ENCODE results near the gene TMEM131L.
"Not testable (repeated sequence)": the region's sequence is repeated elsewhere in the genome, so short reads cannot be mapped to it uniquely, and the experiment has no call there.

The TMEM131L gene

DNA sequence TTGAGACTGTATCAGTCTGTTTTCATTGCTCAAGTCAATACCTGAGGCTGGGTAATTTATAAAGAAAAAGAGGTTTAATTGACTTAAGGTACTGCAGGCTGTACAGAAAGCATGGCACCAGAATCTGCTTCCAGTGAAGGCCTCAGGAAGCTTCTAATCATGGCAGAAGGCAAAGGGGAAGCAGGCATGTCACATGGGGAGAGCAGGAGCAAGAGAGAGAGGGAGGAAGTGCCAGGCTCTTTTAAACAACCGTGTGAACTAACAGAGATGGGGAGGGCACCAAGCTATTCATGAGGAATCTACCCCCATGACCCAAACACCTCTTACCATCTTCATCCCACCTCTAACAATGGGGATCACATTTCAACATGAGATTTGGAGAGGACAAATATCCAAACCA lies 7.2 kb upstream of the TMEM131L start:
- no peak for TF ChIP-seq TAF1 (IDR thresholded peaks at IDR 0.05; ENCODE audit: low read depth, low read length)
- TF ChIP-seq PAX5 (IDR thresholded peaks at IDR 0.05; ENCODE audit: insufficient read depth, low read length, severe bottlenecking): no peak
- TF ChIP-seq POLR2A (IDR thresholded peaks at IDR 0.05; ENCODE audit: low read depth, low read length): no peak
- no peak for TF ChIP-seq POU2F2 (IDR thresholded peaks at IDR 0.05; ENCODE audit: low read depth, low read length)
- no peak for TF ChIP-seq POLR2AphosphoS5 (IDR thresholded peaks at IDR 0.05; ENCODE audit: low read depth, low read length)
- TF ChIP-seq SPI1 (IDR thresholded peaks at IDR 0.05; ENCODE audit: low read depth, low read length): no peak
- FAIRE-seq (no peak), DNase-seq (ENCODE audit: insufficient read length, low spot score) (no peak)

- FAIRE-seq; DNase-seq (ENCODE audit: insufficient read length, low spot score): not testable (repeated sequence)
Observed at GRCh38 chr4:153461549-153461948, 4.6 kb upstream of the TMEM131L start.

DNA sequence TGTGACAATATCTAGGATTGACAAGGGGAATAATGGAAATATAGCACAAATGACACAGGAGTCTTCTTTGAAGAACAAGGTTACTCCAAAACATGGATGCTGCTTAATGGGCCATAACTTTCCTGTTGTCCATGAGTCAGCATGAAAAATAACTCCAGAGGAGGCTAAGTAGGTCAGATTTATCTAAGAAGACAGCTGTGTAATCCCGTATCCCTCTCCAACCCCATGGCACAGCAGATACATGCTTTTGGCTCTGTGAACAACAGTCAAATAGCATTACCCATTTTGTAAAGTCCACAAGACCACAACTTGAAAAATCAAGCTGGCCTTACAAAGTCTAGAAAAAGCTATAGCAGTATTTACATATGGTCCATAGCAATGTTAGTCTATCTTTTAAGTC lies 2.1 kb upstream of the TMEM131L start:
- TF ChIP-seq POLR2AphosphoS5 (IDR thresholded peaks at IDR 0.05; ENCODE audit: low read depth, low read length): no peak
- no peak for TF ChIP-seq PAX5 (IDR thresholded peaks at IDR 0.05; ENCODE audit: insufficient read depth, low read length, severe bottlenecking)
- no peak for TF ChIP-seq SPI1 (IDR thresholded peaks at IDR 0.05; ENCODE audit: low read depth, low read length)
- TF ChIP-seq TAF1 (IDR thresholded peaks at IDR 0.05; ENCODE audit: low read depth, low read length): no peak
- TF ChIP-seq POU2F2 (IDR thresholded peaks at IDR 0.05; ENCODE audit: low read depth, low read length): no peak
- no peak for TF ChIP-seq POLR2A (IDR thresholded peaks at IDR 0.05; ENCODE audit: low read depth, low read length)
- FAIRE-seq (peak; percentile 5), DNase-seq (ENCODE audit: insufficient read length, low spot score) (no peak)

GRCh38 chr4:153465140-153465539 lies 1.0 kb upstream of the TMEM131L start:
- DNase-seq (ENCODE audit: insufficient read length, low spot score): no peak
- no peak for TF ChIP-seq SPI1 (IDR thresholded peaks at IDR 0.05; ENCODE audit: low read depth, low read length)
- no peak for TF ChIP-seq PAX5 (IDR thresholded peaks at IDR 0.05; ENCODE audit: insufficient read depth, low read length, severe bottlenecking)
- no peak for TF ChIP-seq POU2F2 (IDR thresholded peaks at IDR 0.05; ENCODE audit: low read depth, low read length)
- no peak for TF ChIP-seq POLR2AphosphoS5 (IDR thresholded peaks at IDR 0.05; ENCODE audit: low read depth, low read length)
- TF ChIP-seq POLR2A (IDR thresholded peaks at IDR 0.05; ENCODE audit: low read depth, low read length): no peak
- no peak for TF ChIP-seq TAF1 (IDR thresholded peaks at IDR 0.05; ENCODE audit: low read depth, low read length)
- FAIRE-seq: no peak

DNA sequence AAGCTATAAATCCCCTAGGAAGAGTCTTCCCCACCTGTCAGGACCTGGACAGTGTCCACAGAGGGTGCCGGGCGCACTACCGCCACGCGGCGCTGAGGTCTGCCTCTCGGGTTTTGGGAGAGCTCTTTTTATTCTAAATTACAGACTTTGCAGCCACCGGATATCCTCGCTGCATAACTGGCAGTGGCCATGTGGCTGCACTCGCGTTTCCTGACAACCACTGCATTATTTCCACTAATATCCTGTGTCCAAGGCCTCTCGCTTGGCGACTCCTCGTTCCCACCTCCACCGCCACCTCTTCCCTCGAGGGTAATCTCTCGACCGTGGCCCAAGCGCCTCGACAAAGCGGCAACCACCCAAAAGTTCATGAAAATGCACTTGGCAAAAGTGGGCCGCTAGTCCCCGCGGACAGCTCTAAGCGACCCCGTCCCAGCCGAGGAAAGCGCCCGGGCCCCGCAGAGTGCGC lies 512 bp upstream of the TMEM131L start:
- DNase-seq (ENCODE audit: insufficient read length, low spot score): peak; percentile 26
- TF ChIP-seq POLR2AphosphoS5 (IDR thresholded peaks at IDR 0.05; ENCODE audit: low read depth, low read length) (no peak), TAF1 (IDR thresholded peaks at IDR 0.05; ENCODE audit: low read depth, low read length) (no peak), POU2F2 (IDR thresholded peaks at IDR 0.05; ENCODE audit: low read depth, low read length) (no peak), POLR2A (IDR thresholded peaks at IDR 0.05; ENCODE audit: low read depth, low read length) (no peak), PAX5 (IDR thresholded peaks at IDR 0.05; ENCODE audit: insufficient read depth, low read length, severe bottlenecking) (no peak), SPI1 (IDR thresholded peaks at IDR 0.05; ENCODE audit: low read depth, low read length) (no peak)
- FAIRE-seq: peak; percentile 91

DNA sequence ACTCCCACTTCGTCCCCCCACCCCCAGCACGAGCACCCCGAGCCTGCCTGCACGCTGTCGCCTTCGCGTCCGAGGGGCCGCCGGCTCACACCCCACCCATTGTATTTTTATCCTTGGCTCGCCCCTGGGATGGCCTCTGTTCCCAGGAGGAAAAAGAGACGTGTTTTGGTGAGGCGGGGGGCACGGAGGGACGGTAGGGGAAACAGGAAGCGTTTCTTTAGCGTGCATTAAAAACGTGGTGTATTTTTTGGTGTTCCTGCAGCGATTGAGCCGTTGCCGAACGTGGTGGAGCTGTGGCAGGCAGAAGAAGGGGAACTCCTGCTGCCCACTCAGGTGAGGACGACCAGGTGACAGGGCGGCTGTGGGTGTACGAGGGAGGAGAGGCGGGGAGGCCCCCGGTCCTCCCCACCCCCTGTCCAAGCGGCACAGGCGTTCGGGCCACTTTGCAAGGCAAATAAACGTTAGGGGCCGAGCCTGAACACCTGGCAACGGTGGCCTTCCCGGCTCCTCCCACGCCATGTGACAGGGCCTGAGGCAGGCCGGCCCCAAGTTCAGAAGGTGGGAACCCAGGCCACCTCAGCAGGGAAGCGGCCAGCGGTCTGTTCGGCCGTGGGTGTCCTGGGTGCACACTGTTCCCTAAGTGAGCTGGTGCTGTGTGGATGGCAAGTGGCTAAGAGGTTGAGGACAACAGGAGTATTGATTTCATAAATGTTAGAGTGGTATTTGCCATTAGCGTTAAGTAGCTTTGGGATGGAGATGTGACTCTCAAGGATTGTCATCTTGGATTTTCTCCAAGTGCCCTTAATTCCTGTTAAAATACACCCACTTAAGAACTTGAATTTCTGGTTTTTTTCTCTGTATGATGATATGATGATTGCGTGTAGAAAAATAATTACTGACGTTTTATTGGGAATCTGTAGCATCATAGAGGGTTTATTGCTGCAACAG lies 1.1 kb downstream of the TMEM131L start:
- peak; percentile 96 for FAIRE-seq
- peak; percentile 68 for DNase-seq (ENCODE audit: insufficient read length, low spot score)
- peak; percentile 26 for TF ChIP-seq PAX5 (IDR thresholded peaks at IDR 0.05; ENCODE audit: insufficient read depth, low read length, severe bottlenecking)
- TF ChIP-seq TAF1 (IDR thresholded peaks at IDR 0.05; ENCODE audit: low read depth, low read length): no peak; the same call in 1 of the 2 replicates
- TF ChIP-seq SPI1 (IDR thresholded peaks at IDR 0.05; ENCODE audit: low read depth, low read length): peak; percentile 61
- TF ChIP-seq POLR2A (IDR thresholded peaks at IDR 0.05; ENCODE audit: low read depth, low read length): peak; percentile 65
- peak; percentile 90 for TF ChIP-seq POU2F2 (IDR thresholded peaks at IDR 0.05; ENCODE audit: low read depth, low read length)
- peak; percentile 67 for TF ChIP-seq POLR2AphosphoS5 (IDR thresholded peaks at IDR 0.05; ENCODE audit: low read depth, low read length)

DNA sequence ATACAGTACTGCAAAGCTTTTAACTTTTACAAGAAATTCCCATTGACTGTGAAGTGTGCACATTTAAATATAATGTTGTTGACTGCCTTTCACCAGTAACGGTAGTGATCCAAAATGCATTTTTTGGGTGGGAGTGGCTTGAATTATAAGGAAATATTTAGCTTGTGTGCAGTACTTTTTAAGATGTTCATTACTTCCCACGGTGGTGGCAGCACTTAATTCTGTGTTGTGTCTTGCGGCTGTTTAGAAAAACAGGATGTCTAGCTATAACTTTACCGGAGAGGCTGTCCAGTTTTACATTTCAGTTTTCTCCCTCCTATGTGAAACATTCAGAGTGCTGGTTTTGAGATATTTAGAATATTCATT lies 1.7 kb downstream of the TMEM131L start:
- DNase-seq (ENCODE audit: insufficient read length, low spot score): no peak
- no peak for FAIRE-seq
- no peak for TF ChIP-seq POLR2AphosphoS5 (IDR thresholded peaks at IDR 0.05; ENCODE audit: low read depth, low read length)
- no peak for TF ChIP-seq SPI1 (IDR thresholded peaks at IDR 0.05; ENCODE audit: low read depth, low read length)
- no peak for TF ChIP-seq POLR2A (IDR thresholded peaks at IDR 0.05; ENCODE audit: low read depth, low read length)
- no peak for TF ChIP-seq TAF1 (IDR thresholded peaks at IDR 0.05; ENCODE audit: low read depth, low read length)
- no peak for TF ChIP-seq PAX5 (IDR thresholded peaks at IDR 0.05; ENCODE audit: insufficient read depth, low read length, severe bottlenecking)
- no peak for TF ChIP-seq POU2F2 (IDR thresholded peaks at IDR 0.05; ENCODE audit: low read depth, low read length)

GRCh38 chr4:153468587-153468986 lies 2.4 kb downstream of the TMEM131L start:
- DNase-seq (ENCODE audit: insufficient read length, low spot score): no peak
- FAIRE-seq: peak; percentile 84
- TF ChIP-seq POU2F2 (IDR thresholded peaks at IDR 0.05; ENCODE audit: low read depth, low read length) (0 out of 2 replicates have a peak, but pooled peaks have one; percentile 14), POLR2AphosphoS5 (IDR thresholded peaks at IDR 0.05; ENCODE audit: low read depth, low read length) (no peak), SPI1 (IDR thresholded peaks at IDR 0.05; ENCODE audit: low read depth, low read length) (no peak), POLR2A (IDR thresholded peaks at IDR 0.05; ENCODE audit: low read depth, low read length) (no peak), TAF1 (IDR thresholded peaks at IDR 0.05; ENCODE audit: low read depth, low read length) (0 out of 2 replicates have a peak, but pooled peaks have one; percentile 19)

- DNase-seq (ENCODE audit: insufficient read length, low spot score) (no peak), FAIRE-seq (no peak)
- TF ChIP-seq POLR2A (IDR thresholded peaks at IDR 0.05; ENCODE audit: low read depth, low read length): no peak
Observed at GRCh38 chr4:153469031-153469430, 2.9 kb downstream of the TMEM131L start.

GRCh38 chr4:153471071-153471697 lies 5.0 kb downstream of the TMEM131L start:
- DNase-seq (ENCODE audit: insufficient read length, low spot score): not testable (repeated sequence)
- peak; percentile 16 for FAIRE-seq
